COLO829 (cell line): ENCODE data around the gene LRRK1.

Source experiments
- DNase-seq: peaks from one replicate; pipeline ENCODE4 v3.0.0; 2012; ENCODE audit warnings: low spot score

LRRK1 gene

DNA sequence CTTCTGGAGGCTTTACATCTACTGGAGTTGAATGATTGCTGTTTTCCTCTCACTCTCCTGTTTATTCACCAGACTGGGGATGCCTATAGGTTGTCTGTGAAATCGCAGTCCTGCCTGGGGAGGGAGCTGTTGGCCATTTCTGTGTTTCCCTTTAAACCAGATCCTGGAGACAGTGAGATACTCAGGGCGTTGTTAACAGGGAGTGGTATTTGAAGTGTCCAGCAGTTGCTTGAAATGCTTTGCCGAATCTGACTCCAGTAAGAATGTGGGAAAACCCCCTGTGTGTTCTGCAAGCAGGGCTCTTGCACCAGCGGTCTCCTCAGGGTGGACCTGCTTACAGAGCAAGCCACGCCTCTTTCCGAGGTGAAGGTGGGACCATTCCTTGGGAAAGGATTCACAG is 4.3 kb upstream of the LRRK1 start:
- DNase-seq = no peak

DNA sequence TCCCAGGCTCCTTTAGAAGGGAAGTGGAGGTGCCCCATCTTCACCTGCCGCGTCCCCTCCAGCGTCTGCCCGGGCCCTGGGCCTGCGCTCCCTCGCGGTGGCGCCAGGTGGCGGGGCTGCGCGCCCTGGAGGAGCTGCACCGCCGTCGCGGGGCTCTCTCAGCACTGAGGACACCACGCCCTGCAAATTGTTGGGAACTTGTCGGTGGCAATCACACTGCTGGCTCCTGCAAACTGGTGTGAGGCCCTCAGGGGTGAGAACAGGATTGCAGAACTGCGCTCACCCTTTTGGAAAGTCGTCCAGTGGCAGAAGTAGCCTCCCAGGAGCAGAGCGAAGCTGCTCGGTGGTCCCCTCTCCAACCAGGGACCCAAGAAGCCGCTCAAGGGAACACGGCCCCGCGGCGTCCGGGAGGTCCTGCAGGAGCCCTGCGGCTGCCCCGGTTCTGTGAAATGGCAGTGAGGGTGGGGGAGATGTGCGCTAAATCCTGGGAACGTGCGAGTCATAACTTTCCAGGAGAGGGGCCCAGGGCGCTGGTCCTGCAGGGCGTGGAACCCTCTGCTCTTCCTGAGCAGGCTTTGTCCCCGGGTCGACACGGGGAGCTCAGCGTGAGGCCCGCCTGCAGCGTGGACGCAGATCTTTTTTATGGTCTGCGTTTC is 995 bp upstream of the LRRK1 start:
- peak; percentile 83 for DNase-seq

DNA sequence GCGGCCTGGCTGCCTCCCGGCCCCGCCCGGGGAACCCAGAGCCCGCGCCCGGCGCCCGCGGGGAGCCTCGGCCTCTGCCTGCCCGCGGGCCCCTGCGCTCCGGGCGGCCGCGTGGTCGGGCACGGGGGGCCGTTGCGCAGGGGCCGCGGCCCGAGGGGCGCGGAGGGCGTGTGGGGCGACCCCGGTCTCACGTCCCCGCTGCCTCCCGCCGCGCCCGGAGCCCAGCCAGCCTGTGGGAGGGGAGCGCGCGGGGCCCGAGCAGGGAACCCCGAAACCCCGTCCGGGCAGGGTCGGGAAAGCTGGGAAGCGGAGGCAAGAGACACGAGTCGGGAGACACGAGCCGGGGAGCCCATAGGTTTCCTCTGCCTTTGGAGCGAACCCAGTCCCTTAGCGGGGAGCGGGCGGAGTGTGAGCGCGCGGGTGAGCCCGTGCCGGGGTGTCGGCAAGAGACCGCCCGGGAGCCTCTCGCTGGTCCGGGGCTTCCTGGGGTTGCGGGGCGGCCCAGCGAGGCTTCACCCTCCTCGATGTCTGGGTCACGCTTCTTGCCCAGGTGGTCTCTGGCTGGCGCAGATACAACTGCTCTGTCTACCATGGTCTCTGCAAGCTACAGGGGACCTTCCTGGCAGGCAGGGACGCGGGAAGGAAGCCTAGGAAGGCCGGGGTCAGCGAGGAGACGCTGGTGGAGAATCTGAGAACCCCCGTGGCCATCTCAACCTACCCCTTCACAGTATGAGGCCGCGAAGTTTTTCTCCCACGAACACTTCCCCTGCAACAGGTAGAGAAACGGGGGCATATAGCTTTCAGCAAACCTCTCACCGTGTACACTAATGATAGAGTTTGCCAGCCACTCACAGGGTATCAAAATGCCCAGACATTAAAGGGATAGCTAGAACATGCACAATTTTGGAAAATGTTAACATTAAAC is 586 bp downstream of the LRRK1 start:
- DNase-seq = no peak

DNA sequence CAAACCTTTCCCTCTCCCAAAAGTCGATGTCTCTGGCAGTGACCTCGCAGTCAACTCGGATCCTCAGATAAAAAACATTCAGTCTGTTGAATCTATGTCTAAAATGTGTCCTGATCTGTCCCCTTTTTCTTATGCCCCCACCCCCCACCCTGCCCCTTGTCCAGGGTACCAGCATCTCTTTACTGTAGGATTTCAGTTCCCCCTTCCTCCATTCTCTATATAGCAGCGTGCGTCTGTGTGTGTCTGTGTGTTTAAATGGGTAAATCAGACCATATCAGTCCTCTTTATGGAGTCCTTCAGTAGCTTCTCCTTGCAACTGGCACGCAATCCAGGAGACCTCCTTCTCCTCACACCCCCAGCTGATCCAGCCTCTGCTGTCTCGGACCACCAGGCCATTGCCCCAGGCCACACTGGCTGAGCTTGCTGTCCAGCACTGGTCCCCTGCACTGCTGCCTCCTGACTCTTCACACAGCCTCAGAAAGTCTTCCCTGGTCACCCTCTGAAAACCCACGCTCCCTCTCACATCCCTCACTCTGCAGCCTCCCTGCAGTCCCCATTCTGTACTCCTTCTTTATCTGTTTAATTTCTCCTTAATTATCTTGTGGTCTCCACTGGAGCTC is 1.5 kb downstream of the LRRK1 start:
- DNase-seq = no peak

DNA sequence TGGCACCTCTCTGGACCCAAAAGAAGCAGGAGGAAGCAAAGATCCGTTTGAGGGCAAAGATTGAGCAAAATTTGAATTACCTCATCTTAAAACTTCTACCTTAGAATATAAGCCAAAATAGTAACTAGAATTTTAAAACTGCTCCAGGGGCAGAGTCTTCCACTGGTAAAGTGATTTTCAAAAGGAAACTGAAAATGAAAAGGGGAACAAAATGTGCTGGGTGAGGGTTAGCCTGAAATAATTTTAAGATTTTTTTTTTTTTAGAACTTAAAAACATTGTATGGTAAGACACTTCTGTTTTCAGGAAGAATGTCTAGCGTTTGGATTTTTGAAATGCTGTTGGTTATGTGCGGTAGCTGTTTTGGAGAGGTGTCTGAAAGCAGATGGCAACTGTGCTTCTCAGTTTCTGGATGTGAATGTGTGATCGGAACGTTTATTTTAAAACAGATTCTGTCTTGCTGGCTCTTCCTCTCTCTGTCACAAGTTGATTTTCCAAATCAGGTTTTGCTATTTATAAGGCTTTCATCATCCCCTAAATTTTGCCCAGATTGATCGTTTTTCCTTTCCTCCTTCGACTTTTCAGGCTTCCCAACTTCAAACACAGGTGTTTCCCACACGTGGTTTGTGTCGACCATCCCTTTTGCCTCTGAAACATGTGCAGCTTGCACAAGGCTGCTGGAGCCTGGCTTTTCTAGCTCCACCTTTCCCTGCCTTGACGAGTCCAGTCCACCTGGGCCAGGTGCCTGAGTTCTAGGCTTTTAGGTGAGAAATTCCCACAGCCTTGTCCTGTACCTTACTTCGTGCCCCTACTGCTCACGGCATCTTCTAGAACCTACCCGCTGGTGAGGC is 3.3 kb downstream of the LRRK1 start:
- DNase-seq = no peak

DNA sequence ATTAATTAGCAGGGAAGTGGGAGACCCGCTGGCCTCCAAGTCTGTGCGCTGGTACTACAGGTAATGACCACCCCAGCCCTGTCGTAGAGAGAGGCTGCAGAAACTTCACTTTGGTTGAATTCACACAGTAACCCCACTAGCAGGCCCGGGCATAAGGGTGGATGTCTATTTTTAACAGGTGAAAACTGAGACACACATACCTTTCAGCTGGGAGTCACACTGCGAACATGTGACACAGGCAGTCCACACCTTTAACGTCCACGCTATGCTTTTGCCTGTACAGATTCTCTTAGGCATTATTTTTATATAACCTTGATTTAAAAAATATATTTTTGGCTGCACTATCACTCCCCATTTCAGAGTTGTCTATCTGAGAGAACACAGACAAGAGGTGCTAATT is 3.9 kb downstream of the LRRK1 start:
- DNase-seq = no peak

DNA sequence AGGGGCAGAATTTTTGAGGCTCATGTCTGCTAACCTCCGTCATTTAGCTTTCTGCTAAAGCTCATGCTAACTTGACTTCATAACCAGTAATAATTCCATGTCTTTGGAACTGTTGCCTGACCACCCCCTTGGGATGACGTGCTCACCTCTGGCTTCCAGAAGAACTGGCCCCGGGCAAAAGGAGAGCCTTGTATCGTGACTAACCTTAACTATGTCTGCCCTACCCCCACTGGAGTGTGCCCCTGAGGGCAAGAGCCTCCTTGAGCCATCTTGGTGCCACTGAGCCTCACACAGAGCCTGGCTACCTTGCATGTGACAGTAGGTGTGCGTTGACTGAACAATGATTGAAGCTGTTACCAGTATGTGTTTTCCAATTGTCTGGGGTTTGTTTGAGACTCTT is 4.7 kb downstream of the LRRK1 start:
- DNase-seq = no peak

DNA sequence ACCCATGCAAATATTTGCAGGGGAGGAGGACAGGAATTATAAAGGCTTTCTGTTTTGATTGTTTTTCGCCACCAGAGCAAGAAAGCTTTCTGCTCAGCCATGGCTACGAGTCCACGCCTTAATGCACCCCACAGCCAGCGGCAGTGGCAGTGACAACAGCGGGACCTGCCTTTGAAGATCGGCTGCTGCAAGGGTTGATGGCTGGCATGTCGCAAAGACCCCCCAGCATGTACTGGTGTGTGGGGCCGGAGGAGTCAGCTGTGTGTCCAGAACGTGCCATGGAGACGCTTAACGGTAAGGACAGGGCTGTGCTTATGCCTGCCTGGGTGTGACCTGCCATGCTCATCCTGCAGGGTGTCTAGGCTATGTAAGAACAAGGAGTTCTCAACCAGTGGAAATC is 5.3 kb downstream of the LRRK1 start:
- DNase-seq = no peak

DNA sequence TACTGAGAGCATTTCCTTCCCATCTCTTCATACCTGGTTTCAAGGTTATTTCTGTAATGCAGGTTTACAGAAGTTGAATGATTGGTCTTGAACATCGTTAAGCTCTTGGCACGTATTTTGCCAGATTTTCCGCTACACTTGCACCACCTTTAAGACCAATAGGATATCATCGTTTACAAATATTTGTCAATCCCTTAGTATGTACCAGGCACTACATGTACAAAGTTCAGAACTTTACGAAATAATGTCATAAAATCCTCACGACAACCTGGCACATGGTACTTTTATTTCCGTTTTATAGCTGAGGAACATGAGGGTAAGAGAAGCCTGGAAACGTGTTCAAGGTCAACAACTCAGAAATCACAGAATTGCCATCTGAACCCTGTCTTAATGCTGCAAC is 6.3 kb downstream of the LRRK1 start:
- no peak for DNase-seq

DNA sequence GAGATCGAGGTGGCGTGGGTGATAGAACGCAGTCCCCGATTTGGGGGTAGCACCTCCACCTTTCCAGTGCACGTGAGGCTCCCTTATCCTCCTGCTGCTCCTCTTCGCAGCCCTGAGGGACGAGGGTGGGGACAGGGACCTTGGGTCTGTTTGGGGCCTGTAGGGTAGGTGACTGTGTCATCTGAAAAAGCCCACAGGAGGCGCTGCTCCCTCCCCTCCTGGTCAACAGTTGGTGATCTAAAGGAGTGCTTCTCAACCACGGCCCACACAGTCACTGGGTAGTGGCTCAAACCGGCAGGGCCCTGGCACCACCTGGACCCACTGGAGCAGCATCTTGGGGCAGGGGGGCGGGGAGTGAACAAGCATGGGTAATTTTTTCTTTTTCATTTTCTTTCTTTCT is 7.1 kb downstream of the LRRK1 start:
- no peak for DNase-seq

DNA sequence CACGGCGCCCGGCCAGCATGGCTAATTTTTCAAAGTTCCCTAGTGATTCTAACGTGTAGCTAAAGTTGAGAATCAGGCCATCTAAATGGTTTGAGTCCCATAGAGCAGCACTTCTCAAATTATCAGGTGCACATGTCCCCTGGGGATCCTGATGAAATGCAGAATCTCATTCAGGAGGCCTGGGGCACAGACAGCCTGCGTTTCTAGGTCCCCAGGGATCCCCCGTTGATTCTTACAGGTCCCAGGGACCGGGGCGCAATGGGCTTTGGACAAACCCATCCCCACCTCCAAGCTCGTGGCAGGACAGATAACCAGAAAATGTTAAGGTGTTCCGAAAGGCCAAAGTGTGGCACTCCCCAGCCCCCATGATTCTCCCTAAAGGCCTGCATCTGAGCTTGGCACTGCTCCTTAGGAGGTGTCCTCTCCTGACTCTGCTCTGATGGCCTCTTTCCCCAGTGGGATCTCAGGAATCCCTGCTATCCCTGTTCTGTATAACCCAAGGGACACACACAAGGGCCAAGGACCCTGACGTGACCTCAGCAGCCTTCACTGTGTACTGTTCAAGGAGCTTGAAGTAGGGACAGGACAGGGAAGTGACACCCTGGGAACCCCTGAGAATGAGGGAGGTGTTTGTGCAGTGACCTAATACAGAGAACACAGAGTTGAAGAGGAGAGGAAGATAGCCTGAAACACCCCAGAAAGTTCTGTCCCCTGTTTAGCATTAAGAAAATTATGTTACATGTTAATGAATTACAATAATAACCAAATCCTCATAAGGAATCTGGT is 8.0 kb downstream of the LRRK1 start:
- no peak for DNase-seq

DNA sequence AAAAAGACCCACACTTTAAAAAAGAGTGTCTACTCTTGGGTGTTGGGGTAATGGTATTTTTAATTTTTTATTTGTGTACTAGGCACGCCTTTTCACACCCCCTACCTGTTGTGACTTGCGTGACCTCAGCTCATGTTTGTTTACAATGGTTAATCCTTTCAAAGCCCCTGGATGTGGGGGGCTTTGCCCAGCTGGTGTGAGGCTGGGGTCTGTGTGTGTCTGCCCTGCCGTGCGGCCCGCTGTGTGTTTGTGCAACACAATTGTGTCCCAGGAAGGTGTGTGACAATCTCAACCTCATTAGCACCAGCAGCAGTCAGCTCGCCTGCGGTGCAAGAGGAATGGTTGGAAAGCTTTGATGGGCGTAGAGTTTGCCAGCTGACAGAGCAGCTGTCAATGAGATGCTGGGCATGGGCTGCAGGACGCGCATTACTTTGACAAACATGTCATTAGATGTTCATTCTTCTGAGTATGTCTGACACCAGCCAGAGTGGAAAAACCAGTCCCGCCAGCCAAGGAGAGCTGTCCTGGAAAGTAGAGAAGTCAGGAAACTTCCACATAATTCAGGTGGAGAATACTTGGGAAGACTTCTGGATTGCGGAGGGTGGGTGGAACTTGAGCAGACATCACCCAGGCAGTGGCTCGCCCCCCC is 9.6 kb downstream of the LRRK1 start:
- DNase-seq = no peak

DNA sequence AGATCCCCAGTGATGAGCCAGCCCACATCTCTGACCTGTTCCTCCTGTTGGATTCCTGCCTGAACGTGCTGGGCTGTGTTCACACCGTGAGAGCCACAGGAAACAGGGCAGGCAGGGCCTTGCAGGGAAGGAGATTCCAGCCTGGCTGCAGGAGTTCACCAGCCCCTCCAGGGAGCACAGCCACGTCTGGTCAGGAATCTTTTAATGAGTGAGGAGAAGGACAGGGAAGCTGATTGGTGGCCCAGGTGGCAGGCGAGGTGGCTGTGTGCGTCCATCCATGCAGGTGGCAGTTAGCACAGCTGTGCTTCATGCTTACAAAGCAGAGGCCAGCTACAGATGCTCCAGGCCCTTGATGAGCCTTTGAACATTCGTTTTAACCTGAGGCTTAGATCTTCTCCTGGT is 10.5 kb downstream of the LRRK1 start:
- DNase-seq = no peak

DNA sequence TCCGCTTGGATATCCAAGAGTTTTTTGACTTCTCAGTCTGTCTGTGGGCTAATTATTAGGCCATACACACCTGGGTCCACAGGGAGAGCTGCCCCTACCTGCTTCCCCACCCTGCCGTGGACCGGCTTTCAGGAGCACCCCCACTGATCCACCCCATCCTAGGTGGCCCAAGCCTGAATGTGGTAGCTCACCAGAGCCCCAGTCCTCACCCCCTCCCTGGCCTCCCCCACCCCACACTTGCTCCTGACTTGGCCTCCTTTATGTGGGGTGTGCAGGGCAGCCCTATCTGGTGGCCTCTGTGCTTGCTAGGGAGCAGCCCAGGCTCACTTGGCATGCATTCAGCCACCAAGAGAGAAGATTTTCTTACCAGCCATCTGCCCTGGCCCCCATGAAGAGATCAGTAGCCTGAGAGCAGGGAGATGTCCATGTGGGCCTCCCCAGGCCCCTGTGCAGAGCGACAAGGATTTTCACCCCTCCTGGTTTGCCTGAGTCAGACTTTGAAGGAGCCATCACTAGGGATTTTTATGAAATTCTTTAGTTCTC is 11.2 kb downstream of the LRRK1 start:
- DNase-seq = no peak

DNA sequence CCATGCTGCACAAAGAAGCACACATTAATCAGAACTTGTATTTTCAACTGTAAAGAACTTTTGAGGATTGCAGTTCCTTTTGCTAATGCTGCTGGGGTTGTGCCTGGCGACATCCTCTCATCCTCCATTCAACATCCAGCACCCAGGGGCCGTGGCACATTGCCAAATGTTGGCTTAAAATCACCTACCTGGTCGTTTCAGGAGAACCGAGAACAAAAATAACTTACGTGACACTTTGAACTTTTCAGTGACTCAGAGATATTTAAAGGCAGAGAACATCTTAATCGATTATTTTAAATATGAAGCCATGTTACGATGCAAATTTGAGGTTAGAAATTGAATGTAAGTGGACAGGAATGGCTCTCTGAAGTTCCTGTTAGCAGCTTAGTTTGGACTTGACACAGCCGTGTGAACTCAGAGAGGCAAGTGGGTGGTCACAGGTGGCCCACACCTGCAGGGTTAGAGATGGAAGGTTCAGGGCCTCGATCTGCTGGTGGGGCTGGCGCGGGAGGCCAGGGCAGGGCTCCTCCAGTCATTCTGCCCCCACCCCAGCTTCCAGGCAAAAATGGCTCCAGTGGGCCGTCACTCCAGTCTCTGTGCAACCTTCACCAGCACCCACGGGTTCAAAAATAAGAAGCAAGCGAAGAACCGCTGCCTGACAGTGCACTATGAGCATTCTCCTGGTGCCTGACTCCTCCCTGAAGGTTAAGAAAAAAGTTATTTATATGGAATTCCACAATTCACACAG is 12.2 kb downstream of the LRRK1 start:
- no peak for DNase-seq

DNA sequence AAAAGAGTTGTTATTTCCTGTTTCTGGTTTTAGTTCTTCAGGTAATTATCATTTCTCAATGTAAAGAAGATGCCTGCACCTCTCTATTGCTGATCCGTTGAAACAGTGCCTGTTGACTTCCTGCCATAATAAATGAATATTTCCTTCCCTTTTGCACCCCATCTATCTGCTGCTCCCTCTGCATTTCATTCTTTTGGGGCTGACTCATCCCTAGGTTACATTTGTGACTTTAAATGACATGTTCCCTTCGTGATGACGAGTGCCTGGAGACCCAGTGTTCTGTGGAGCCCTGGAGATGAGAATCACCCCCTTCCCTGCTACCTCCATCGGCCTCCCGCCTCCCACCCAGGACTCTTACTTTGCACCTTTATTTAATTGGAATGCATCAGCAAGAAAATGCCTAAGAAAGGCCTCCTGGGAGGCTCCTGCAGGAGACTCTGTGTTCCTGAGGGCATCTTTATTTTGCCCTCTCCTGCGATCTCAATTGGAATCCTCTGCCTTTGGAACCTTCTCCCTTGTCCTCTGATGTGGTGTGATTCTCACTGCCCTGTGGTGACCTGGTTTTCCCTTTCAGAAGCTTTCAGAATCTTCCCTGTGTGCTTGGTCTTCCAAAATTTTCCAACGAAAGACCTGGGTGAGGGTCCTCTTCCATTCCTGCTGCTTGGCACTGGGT is 13.7 kb downstream of the LRRK1 start:
- no peak for DNase-seq

DNA sequence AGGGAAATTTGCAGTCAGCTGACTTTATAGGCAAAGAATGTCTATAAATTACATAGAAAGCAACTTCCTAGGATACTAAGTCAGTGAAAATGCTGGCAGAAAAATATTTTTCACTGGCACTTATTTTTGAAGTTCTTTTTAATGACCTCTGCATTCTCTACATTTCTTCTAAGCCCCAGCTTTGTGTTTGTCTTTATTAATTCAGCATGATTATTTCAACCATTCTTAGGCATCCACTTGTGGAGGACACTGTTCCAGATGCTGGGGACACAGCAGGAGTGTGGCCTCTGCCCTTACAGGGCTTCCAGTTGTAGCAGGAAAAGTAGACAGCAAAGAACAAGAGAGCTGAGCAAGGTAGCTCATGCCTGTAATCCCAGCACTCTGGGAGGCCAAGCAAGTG is 15.0 kb downstream of the LRRK1 start:
- DNase-seq = no peak

DNA sequence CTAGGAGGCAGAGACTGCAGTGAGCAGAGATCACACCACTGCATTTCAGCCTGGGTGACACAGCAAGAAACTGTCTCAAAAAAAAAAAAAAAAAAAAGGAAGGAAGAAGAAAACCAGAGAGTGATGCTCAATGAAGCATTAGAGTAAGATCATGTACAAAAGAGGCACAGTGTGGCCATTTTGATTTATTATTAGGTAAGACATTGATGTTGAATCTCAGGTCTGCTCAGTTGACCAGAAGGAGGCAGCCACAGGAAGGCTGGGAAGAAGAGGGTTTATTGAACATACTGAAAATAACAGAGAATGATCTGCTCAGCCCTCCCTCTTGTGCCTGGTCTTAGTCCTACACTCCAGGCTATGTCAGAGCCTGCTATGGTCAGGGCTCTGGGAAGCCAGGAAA is 15.6 kb downstream of the LRRK1 start:
- DNase-seq = no peak

DNA sequence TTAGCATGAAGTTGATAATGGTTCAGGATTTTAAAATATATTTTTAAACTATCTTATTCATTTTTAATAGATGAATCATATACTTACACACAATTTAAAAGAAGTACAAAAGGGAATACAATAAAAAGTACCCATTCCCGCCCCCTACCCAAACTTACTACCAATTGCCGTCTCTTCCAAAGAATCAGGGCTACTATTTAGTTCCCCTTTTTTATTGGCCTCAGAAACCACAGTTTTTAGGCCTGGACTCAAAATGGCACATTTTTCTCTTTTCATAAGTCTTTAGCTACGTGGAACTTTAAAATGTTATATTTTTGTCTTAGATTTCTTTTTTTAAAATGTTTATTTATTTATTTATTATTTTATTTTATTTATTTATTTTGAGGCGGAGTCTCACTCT is 18.0 kb downstream of the LRRK1 start:
- DNase-seq = no peak
